Ectodermal cell (in vitro differentiated cells): Measurements from ENCODE around the gene NDST1.
A peak's percentile ranks its signal among the peaks of the same experiment; 100 is the strongest.

ENCODE experiments used
- H3K27ac ChIP-seq: 2 replicates; pipeline ENCODE4 v1.7.0; 2013; ENCODE audit warnings: mild to moderate bottlenecking, low read depth, low read length; ENCODE audit not compliant: insufficient read depth, poor library complexity, severe bottlenecking
- H3K27me3 ChIP-seq: 2 replicates; pipeline ENCODE4 v1.7.0; 2013; ENCODE audit warnings: mild to moderate bottlenecking, low read length; ENCODE audit not compliant: insufficient read depth, control insufficient read depth, poor library complexity, severe bottlenecking
- H3K36me3 ChIP-seq: one replicate; pipeline ENCODE4 v1.7.0; 2013; ENCODE audit warnings: low read length; ENCODE audit not compliant: control insufficient read depth, insufficient read depth
- H3K4me1 ChIP-seq: one replicate; pipeline ENCODE4 v1.7.0; 2013; ENCODE audit warnings: low read length; ENCODE audit not compliant: control insufficient read depth, insufficient read depth
- H3K4me3 ChIP-seq: 2 replicates; pipeline ENCODE4 v1.7.0; 2013; ENCODE audit warnings: low read depth, low read length, control low read depth; ENCODE audit not compliant: insufficient read depth
- H3K9me3 ChIP-seq: 2 replicates; pipeline ENCODE4 v1.7.0; 2013; ENCODE audit warnings: mild to moderate bottlenecking, low read length, moderate library complexity; ENCODE audit not compliant: control insufficient read depth
- WGBS, 2 experiments: methylation state at CpG; one replicate each; pipeline ENCODE4 v1.1.7; 2013; ENCODE audit warnings: missing lambda C conversion rate in 2 of 2; 5-methylcytosine and 5-hydroxymethylcytosine counted together

Gene NDST1

GRCh38 chr5:150498971-150499370 lies 9.0 kb upstream of the NDST1 start:
- H3K4me3 ChIP-seq, result no peak overlapping the region
- no peaks in the 10 kb centered on the region for H3K9me3 ChIP-seq
- H3K36me3 ChIP-seq, result no peaks in the 10 kb centered on the region
- H3K27ac ChIP-seq, result peak overlapping the region; percentile 84
- no peaks in the 10 kb centered on the region for H3K27me3 ChIP-seq
- peaks cover 46% of the 10 kb centered on the region for H3K4me1 ChIP-seq

GRCh38 chr5:150499437-150499956 lies 8.4 kb upstream of the NDST1 start:
- peaks cover 46% of the 10 kb centered on the region for H3K4me1 ChIP-seq
- no peaks in the 10 kb centered on the region for H3K27me3 ChIP-seq
- WGBS, 2 experiments, result 74% methylated on average over 7 of the region's 7 CpGs
- H3K27ac ChIP-seq, result peak overlapping the region; percentile 84
- no peaks in the 10 kb centered on the region for H3K9me3 ChIP-seq
- peak overlapping the region; percentile 4 for H3K4me3 ChIP-seq
- no peaks in the 10 kb centered on the region for H3K36me3 ChIP-seq

- peaks cover 51% of the 10 kb centered on the region for H3K4me1 ChIP-seq
- H3K4me3 ChIP-seq, result no peak overlapping the region
- no peaks in the 10 kb centered on the region for H3K36me3 ChIP-seq
- no peaks in the 10 kb centered on the region for H3K9me3 ChIP-seq
- H3K27ac ChIP-seq, result no peak overlapping the region
- 92 to 94% methylated on average over 3 of the region's 3 CpGs for WGBS, 2 experiments
- H3K27me3 ChIP-seq, result no peaks in the 10 kb centered on the region
These were observed 7.5 kb upstream of the NDST1 start for GRCh38 chr5:150500328-150500841.

- Histone ChIP-seq H3K4me3 (no peak overlapping the region), H3K36me3 (no peaks in the 10 kb centered on the region), H3K27ac (no peak overlapping the region), H3K27me3 (no peaks in the 10 kb centered on the region), H3K9me3 (no peaks in the 10 kb centered on the region), H3K4me1 (peaks cover 52% of the 10 kb centered on the region)
- WGBS, 2 experiments, result 93 to 94% methylated on average over 8 of the region's 8 CpGs
These were observed 7.0 kb upstream of the NDST1 start for GRCh38 chr5:150500905-150501304.

GRCh38 chr5:150502106-150502505 lies 5.8 kb upstream of the NDST1 start:
- no peaks in the 10 kb centered on the region for H3K27me3 ChIP-seq
- H3K27ac ChIP-seq, result no peak overlapping the region
- no peak overlapping the region for H3K4me3 ChIP-seq
- peaks cover 63% of the 10 kb centered on the region for H3K4me1 ChIP-seq
- H3K36me3 ChIP-seq, result no peaks in the 10 kb centered on the region
- WGBS, 2 experiments, result 85 to 88% methylated on average over 8 of the region's 8 CpGs
- no peaks in the 10 kb centered on the region for H3K9me3 ChIP-seq

GRCh38 chr5:150502847-150503246 lies 5.1 kb upstream of the NDST1 start:
- no peak overlapping the region for H3K4me3 ChIP-seq
- WGBS, 2 experiments, result 74 to 85% methylated on average over 2 to 3 of the region's 3 CpGs
- no peak overlapping the region for H3K27ac ChIP-seq
- no peaks in the 10 kb centered on the region for H3K36me3 ChIP-seq
- no peaks in the 10 kb centered on the region for H3K27me3 ChIP-seq
- H3K9me3 ChIP-seq, result no peaks in the 10 kb centered on the region
- peaks cover 61% of the 10 kb centered on the region for H3K4me1 ChIP-seq

GRCh38 chr5:150503386-150503785 lies 4.5 kb upstream of the NDST1 start:
- no peak overlapping the region for H3K4me3 ChIP-seq
- no peaks in the 10 kb centered on the region for H3K27me3 ChIP-seq
- no peaks in the 10 kb centered on the region for H3K36me3 ChIP-seq
- H3K9me3 ChIP-seq, result no peaks in the 10 kb centered on the region
- peaks cover 56% of the 10 kb centered on the region for H3K4me1 ChIP-seq
- 90 to 96% methylated on average over 4 of the region's 4 CpGs for WGBS, 2 experiments
- H3K27ac ChIP-seq, result no peak overlapping the region

GRCh38 chr5:150503977-150504620 lies 3.8 kb upstream of the NDST1 start:
- H3K9me3 ChIP-seq, result no peaks in the 10 kb centered on the region
- H3K4me3 ChIP-seq, result no peak overlapping the region
- WGBS, 2 experiments, result 93 to 95% methylated on average over 9 of the region's 9 CpGs
- H3K27ac ChIP-seq, result no peak overlapping the region
- H3K27me3 ChIP-seq, result no peaks in the 10 kb centered on the region
- H3K4me1 ChIP-seq, result peaks cover 56% of the 10 kb centered on the region
- no peaks in the 10 kb centered on the region for H3K36me3 ChIP-seq

- Histone ChIP-seq H3K4me3 (no peak overlapping the region), H3K27me3 (no peaks in the 10 kb centered on the region), H3K36me3 (no peaks in the 10 kb centered on the region), H3K27ac (no peak overlapping the region), H3K9me3 (no peaks in the 10 kb centered on the region), H3K4me1 (peaks cover 47% of the 10 kb centered on the region)
- 94% methylated on average over 8 of the region's 8 CpGs for whole genome bisulfite sequencing, 2 experiments
These were observed 2.9 kb upstream of the NDST1 start for GRCh38 chr5:150505041-150505511.

GRCh38 chr5:150505816-150506215 lies 2.1 kb upstream of the NDST1 start:
- H3K36me3 ChIP-seq, result no peaks in the 10 kb centered on the region
- H3K9me3 ChIP-seq, result no peaks in the 10 kb centered on the region
- 95% methylated on average over 8 of the region's 8 CpGs for WGBS, 2 experiments
- H3K4me1 ChIP-seq, result peaks cover 50% of the 10 kb centered on the region
- H3K27ac ChIP-seq, result no peak overlapping the region
- no peak overlapping the region for H3K4me3 ChIP-seq
- H3K27me3 ChIP-seq, result no peaks in the 10 kb centered on the region
